KOPT-K1 (cell line): ENCODE results near the gene OR2T3.
"Not testable (repeated sequence)": the region's sequence is repeated elsewhere in the genome, so short reads cannot be mapped to it uniquely, and the experiment has no call there.

Experiments
- H3K27ac ChIP-seq: fragments of 200-600 bp; sonication (generic); 2 replicates; pipeline ENCODE4 v1.5.1; 2016; ENCODE audit warnings: antibody characterized with exemption, mild to moderate bottlenecking, low read depth, low read length; ENCODE audit not compliant: poor library complexity, severe bottlenecking
- H3K36me3 ChIP-seq: fragments of 200-600 bp; sonication (generic); 2 replicates; pipeline ENCODE4 v1.5.1; 2017; ENCODE audit warnings: antibody characterized with exemption, mild to moderate bottlenecking, low read length, moderate library complexity; ENCODE audit not compliant: insufficient read depth
- H3K9me3 ChIP-seq: fragments of 200-600 bp; sonication (generic); 2 replicates; pipeline ENCODE4 v1.5.1; 2017; ENCODE audit warnings: antibody characterized with exemption, low read length, mild to moderate bottlenecking; ENCODE audit not compliant: insufficient read depth, poor library complexity, severe bottlenecking

OR2T3 gene

DNA sequence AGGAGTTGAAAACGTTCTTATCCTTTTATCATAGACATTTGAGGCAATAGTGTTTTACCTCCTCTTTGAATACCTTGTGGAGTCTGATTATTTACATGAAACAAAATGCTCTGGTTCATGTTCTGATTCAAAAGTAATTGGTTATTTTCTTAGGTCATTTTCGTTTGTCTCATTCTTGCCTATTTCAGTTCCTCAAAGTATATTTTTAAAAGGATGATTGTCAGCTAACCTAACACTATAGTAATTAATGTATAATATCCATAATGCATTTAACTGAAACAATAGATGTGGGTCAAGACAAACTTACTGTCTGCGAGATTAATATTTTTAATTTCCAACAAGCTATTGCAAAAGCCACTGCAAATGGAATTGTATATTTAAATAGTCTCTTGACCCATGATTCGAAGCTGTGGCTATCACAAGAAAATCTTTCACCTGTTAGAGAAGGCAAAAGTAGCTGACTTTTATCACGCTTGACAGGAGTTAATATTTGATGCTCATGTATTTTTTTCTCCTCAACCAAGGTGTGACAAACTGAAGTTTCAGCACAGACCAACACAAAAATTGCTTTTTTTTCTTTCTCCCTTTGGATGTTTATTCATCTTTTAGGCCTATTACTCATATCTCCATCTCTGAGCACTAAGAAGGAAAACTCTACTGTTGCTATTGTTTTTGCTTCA lies 22.5 kb upstream of the OR2T3 start:
- not testable (repeated sequence) for H3K36me3 ChIP-seq, H3K27ac ChIP-seq, H3K9me3 ChIP-seq

DNA sequence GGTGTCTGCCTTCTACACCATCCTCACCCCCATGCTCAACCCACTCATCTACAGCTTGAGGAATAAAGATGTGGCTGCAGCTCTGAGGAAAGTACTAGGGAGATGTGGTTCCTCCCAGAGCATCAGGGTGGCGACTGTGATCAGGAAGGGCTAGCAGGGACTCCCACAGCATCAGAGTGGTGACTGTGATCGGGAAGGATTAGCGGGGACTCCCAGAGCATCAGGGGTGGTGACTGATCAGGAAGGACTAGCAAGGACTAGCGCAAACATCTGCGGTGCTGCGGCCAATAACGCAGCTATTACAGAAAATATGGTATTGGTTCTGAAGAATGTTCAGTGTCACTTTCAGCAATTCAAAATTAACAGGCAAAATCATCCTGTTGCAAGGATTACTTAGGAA lies 19.5 kb upstream of the OR2T3 start:
- H3K9me3 ChIP-seq, H3K36me3 ChIP-seq, H3K27ac ChIP-seq: not testable (repeated sequence)

DNA sequence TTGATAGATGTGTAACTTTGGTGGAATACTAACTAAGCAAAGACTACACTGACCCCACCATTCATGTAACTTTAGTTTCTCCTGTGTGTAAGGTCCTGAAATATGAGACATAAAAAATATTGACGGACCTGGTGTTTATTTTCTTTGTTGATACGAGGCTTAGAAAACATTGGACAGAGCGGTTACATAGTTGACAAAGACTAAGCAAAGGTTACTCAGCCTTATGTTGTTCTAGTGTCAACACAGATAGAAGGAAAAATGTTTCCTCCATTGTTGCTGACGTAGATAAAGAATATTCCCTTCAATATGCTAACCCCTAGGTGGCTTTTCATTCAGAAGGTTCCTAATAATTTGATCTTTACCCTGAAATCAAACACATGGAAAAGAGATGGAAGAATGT lies 18.1 kb upstream of the OR2T3 start:
- H3K36me3 ChIP-seq, H3K9me3 ChIP-seq, H3K27ac ChIP-seq: not testable (repeated sequence)

DNA sequence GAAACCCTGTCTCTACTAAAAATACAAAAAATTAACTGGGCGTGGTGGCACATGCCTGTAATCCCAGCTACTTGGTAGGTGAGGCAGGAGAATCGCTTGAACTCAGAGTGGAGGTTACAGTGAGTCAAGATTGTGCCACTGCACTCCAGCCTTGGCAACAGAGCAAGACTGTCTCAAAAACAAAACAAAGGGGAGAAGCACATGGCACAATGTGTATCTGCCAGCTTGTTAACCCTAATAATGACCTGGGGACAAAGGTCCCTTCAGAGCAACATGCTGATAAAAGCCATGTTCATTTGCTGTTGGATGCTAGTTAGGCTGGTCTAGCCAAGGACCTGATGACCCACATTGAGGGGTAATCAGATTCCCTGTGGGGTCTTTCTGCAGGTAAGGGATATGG lies 16.5 kb upstream of the OR2T3 start:
- not testable (repeated sequence) for H3K9me3 ChIP-seq, H3K36me3 ChIP-seq, H3K27ac ChIP-seq

DNA sequence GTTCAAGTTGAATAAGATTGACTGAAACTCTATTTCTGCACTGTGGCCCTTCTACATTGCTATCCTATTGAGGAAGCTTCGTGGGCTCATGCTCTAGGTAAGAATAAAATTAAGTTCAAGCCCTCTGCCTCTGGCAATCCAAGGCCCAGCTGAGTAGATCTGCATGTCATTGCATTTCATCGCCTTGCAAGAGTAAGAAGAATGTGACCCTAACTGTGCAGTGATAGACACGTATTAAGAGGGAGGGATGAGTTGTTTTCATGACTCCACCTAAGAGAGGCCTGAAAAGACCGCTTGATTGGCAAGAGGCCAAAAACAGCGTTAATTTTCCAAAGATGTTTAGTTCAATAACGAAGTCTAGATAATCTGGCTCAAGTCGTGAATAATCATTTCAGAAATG lies 14.0 kb upstream of the OR2T3 start:
- H3K36me3 ChIP-seq, H3K27ac ChIP-seq, H3K9me3 ChIP-seq: not testable (repeated sequence)

DNA sequence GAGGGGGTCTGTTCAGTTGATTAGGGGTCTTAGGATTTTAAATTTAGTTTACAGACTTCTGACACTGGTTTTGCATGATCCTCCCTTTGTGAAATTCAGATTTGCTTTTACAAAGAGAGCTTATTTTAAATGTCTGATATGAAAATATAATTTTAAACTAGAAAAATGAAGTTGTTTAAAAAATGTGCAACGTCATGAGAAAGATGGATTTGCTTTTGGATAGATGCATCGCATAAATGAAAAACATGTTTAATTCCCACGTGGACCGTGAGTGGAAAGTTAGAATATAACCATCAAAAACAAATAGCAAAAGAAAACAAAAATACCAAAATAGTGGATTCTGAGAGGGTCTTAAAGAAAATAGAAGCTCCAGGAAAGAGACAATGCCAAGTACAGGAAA lies 2.0 kb upstream of the OR2T3 start:
- Histone ChIP-seq H3K27ac (no peak overlapping the region), H3K9me3 (no peaks in the 10 kb centered on the region), H3K36me3 (no peaks in the 10 kb centered on the region)

DNA sequence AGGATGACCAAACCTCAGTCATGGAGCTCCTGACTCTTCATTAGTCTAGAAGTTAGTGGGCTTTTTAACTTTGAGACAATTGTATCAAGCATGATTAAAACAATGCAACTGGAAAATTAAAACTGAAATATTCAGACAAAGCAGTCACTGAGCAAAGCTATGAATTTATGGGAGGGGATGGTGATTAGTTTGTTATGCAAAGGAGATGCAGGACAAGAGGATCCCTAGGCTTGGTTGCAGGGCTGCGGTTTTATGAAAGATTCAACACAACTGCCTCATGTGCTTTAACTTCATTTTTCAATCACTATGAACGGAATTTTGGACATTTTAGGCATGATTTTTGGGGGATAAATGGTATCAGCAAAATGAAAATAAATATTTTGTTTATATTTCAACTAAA lies 1.0 kb upstream of the OR2T3 start:
- H3K36me3 ChIP-seq, H3K9me3 ChIP-seq: not testable (repeated sequence)

DNA sequence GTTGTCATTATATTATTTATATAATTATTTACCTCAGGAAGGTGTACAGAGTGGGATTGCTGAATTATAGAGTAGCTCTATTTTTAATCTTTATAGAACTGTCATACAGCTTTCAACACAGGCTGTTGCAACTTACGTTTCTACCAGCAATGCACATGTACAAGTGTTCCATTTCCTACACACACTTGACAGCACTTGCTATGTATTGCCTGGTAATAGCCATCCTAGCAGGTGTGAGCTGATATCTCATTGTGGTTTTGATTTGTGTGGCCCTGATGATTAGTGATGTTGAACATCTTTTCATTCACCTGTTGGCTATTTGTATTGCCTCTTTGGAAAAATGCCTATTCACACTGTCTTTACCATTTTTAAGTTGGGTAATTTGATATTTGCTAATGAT lies 2.5 kb downstream of the OR2T3 start:
- not testable (repeated sequence) for H3K36me3 ChIP-seq, H3K27ac ChIP-seq, H3K9me3 ChIP-seq

More for the DNA sequence above, 1.0 kb upstream of the OR2T3 start:
- H3K27ac ChIP-seq = not testable (repeated sequence)

DNA sequence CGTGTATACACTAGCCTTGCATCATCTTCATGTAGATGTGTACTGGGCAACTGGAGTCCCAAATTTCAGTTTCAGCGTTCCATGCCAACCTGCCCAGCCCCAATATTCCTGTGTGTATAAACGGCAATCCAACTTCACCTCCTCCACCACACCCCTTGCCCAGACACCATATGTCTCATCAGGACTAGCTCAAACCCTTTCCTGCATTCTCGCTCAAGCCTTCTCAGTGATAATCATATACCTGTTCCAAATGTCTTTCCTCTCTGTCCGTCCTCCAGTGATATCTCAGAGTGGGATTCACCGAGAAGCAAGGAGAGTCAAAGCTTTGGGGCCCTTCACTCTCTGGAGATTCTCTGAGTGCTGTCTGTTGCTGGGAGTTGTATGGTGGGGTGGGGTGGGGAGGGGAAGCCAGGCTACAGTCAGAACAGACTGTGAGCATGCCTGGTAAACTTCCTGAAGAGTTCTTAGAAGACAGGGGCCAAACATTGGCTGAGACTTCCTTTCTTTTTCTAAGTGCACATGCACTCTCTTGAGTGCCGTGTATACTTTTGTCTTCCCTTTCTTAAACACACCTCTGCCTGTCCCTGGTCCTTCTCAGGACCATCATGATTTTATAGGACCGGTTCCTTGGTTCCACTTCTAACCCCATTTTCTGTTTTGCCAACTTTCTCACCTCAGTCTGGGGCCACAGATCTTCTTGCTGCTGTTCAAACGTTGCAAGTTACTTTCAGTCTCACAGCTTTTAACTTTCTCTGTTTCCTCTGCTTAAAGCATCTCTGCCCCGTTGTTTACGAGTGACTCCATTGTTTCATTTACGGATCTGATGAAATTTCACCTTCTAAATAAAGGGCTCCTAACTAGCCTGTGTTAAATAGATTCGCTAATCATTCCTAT lies 8.8 kb downstream of the OR2T3 start:
- H3K36me3 ChIP-seq, H3K9me3 ChIP-seq: not testable (repeated sequence)
- H3K27ac ChIP-seq = peak overlapping the region; percentile 77

DNA sequence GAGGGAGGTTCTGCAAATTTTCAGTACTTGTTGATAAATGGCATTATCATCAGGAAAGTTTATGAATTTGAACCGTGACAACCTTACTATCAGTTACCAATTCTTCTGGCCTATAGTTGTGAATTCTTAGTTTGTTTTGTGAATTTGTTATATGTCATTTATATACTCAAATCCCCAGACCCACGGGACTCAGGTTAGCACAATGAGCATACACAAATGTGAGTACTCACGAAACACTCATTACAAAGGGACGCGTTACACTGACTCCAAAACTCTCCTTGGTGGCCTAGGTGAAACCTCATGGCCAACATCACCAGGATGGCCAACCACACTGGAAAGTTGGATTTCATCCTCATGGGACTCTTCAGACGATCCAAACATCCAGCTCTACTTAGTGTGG lies 15.1 kb downstream of the OR2T3 start, which contains the start of gene OR2T5:
Gene OR2T5 (plus strand): TSS at position 301 of the 400 bp plus-strand sequence. CDS start 0 bp downstream, at position 301.
- not testable (repeated sequence) for H3K27ac ChIP-seq, H3K9me3 ChIP-seq, H3K36me3 ChIP-seq

DNA sequence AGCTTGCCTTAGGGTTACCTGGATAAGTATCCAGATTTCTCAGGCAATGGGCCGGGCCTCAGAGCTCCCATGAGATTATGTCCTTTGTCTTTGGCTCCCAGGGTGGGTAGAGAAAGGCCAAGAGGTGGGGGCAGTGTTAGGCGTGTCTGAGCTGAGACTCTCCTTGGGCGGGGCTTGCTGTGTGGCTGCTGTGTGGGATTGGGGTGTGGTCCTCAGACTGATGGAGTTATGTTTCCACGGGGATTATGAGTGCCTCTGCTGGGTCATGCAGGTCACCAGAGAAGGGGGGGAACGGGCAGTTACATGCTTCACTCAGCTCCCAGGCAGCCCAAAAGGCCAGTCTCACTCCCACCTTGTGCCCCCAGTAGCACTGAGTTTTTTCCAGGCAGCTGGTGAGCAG lies 23.5 kb downstream of the OR2T3 start:
- H3K9me3 ChIP-seq, H3K27ac ChIP-seq, H3K36me3 ChIP-seq: not testable (repeated sequence)

DNA sequence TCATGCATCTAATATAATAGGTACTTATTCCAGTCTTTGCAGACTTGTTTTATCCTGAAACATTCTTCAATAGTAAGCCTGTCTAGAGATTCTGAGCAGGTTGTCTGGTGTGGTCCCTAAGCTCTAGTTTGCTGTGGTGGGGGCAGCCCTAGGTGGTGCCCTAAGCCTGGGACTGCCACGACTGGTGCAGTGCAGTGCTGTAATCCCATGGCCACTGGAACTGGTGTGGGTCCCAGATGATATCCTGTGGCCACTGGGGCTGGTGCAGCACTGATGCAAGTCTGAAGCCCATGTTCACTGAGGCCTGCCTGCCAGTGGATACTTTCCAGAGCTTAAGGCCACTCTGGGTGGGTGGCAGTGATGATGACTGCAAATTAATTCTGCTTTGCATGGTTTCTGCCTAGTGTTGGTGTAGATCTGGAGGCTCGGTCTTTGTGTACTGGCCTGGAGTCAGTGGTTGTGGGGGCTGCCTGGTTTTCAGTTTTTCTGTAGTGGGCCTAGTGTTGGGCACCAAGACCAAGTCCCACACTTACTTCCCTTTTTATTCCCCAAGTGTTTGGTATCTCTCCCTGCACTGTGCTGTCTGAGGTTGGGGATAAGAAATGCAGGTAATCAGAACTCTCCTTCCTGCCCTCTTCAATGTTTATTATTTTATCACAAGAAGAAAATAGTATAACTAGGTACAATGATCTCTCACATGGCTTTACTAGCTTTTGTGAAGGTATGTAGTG lies 27.3 kb downstream of the OR2T3 start:
- not testable (repeated sequence) for H3K27ac ChIP-seq, H3K36me3 ChIP-seq, H3K9me3 ChIP-seq

DNA sequence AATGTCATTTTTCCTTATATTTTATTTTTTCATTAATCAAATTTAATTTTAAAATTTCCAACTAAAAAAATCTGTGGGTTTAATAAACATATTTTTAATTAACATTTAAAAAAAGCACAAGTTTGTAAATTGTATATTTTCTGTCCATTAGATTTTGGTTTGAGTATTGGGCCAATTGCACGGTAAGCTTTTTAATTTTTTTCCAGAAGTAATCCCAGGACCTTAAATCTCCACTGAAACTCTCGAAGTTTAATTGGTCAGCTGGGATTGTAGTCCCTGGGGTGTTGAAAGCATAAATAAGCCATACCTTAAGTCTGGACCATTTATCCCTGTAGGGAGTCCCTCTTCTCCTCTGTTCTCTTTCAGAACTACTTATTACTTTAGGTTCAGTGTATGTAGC lies 34.6 kb downstream of the OR2T3 start, which contains the start of gene OR2G6:
Gene OR2G6 (plus strand): TSS at position 301 of the 400 bp plus-strand sequence. CDS start 13,574 bp downstream, outside the sequence.
- not testable (repeated sequence) for H3K9me3 ChIP-seq, H3K27ac ChIP-seq, H3K36me3 ChIP-seq

DNA sequence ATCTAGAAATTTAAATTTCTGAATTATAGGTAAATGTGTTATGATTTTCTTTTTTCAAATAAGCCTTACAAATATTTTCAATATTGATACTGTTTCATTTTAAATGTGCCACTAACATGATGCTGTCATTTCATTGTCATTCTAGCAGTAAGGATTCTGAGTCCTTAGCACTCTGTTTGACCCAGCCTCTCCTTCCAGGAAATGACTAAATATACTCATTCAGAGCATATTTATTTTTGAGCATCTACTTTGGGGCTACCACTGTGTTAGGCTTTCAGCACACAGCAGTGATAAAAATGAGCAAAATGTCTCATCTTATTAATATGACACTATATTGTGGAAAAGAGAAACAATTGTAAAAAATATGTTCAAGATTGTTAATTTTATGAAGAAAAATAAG lies 37.1 kb downstream of the OR2T3 start:
- not testable (repeated sequence) for H3K27ac ChIP-seq, H3K36me3 ChIP-seq, H3K9me3 ChIP-seq

DNA sequence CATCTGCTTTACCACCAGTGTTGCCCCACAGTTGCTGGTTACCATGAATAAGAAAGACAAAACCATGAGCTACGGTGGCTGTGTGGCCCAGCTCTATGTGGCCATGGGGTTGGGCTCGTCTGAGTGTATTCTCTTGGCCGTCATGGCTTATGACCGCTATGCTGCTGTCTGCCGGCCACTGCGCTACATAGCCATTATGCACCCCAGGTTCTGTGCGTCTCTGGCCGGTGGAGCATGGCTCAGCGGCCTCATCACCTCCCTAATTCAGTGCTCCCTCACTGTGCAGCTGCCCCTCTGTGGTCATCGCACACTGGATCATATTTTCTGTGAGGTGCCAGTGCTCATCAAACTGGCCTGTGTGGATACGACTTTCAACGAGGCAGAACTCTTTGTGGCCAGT lies 48.7 kb downstream of the OR2T3 start:
- H3K9me3 ChIP-seq = no peaks in the 10 kb centered on the region
- H3K27ac ChIP-seq = no peak overlapping the region
- no peaks in the 10 kb centered on the region for H3K36me3 ChIP-seq
